HG03280 (cell line): ENCODE data around the gene HID1.
"Not testable (repeated sequence)": the region's sequence is repeated elsewhere in the genome, so short reads cannot be mapped to it uniquely, and the experiment has no call there.

ENCODE experiments used
- ATAC-seq: cut with Tn5 transposase; IDR thresholded peaks from one replicate; pipeline ENCODE4 v1.9.1; 2021; ENCODE audit warnings: mild to moderate bottlenecking, moderate library complexity; ENCODE audit not compliant: unreplicated experiment

HID1 gene

GRCh38 chr17:74969501-74969900, 3.1 kb downstream of the HID1 start:
- ATAC-seq, result not testable (repeated sequence)

- no peak for ATAC-seq
These were observed 4.2 kb downstream of the HID1 start for GRCh38 chr17:74968361-74968780.

GRCh38 chr17:74964988-74965622, 7.5 kb downstream of the HID1 start:
- ATAC-seq, result no peak

- ATAC-seq, result no peak
These were observed 8.3 kb downstream of the HID1 start for GRCh38 chr17:74964246-74964761.

- ATAC-seq, result no peak
These were observed 8.9 kb downstream of the HID1 start for GRCh38 chr17:74963656-74964055.

GRCh38 chr17:74962622-74963394, 9.8 kb downstream of the HID1 start:
- ATAC-seq, result no peak

- ATAC-seq, result no peak
These were observed 10.8 kb downstream of the HID1 start for GRCh38 chr17:74961657-74962350.

- no peak for ATAC-seq
These were observed 11.8 kb downstream of the HID1 start for GRCh38 chr17:74960570-74961342.

GRCh38 chr17:74959826-74960515, 12.6 kb downstream of the HID1 start:
- ATAC-seq, result no peak

GRCh38 chr17:74957935-74958740, 14.4 kb downstream of the HID1 start:
- no peak for ATAC-seq

- ATAC-seq, result no peak
These were observed 16.5 kb downstream of the HID1 start for GRCh38 chr17:74956093-74956492.

- no peak for ATAC-seq
These were observed 17.7 kb downstream of the HID1 start for GRCh38 chr17:74954665-74955421.

GRCh38 chr17:74954115-74954514, 18.4 kb downstream of the HID1 start:
- no peak for ATAC-seq

- no peak for ATAC-seq
These were observed 19.3 kb downstream of the HID1 start for GRCh38 chr17:74953134-74953687.

- no peak for ATAC-seq
These were observed 20.0 kb downstream of the HID1 start for GRCh38 chr17:74952431-74953133.

GRCh38 chr17:74951680-74952421, 20.7 kb downstream of the HID1 start:
- ATAC-seq, result no peak

GRCh38 chr17:74951065-74951464, 21.5 kb downstream of the HID1 start:
- no peak for ATAC-seq
